HCT116 (cell line): ENCODE data around the gene UBN1. TPM values are rescaled to one million over a fixed set of nuclear protein-coding genes. Genes with fewer than 3 reads are reported as not detected.

Experiments used
- ATAC-seq: fragments of 200-7000 bp; cut with Tn5 transposase; 2 replicates; pipeline ENCODE4 v1.9.1; 2020; ENCODE audit warnings: mild to moderate bottlenecking, moderate library complexity
- BruUV-seq: library from RNA; stranded (reverse); fragments of 400-500 nt; replicated peaks from 2 replicates; lab custom pipeline; 2021; lab: Mats Ljungman, UMichigan
- CTCF ChIA-PET: fragments of 300-600 bp; sonication (Branson Sonifier 250); formaldehyde crosslinking; loops from one replicate; lab custom pipeline; 2021; ENCODE audit warnings: antibody characterized with exemption; lab: Charles Lee
- POLR2A ChIA-PET: fragments of 300-600, 350-600 bp; sonication (Branson Sonifier 250); formaldehyde crosslinking; loops from one replicate; lab custom pipeline; 2021; ENCODE audit warnings: antibody characterized with exemption; lab: Charles Lee
- RAD21 ChIA-PET, 2 experiments: fragments of 300-600 bp; sonication (Branson Sonifier 250); formaldehyde crosslinking; loops; one replicate each; lab custom pipeline; 2023; ENCODE audit warnings: low total read pairs in 2 of 2; ENCODE audit not compliant: uncharacterized antibody in 2 of 2, unreplicated experiment in 2 of 2, low non-redundant PET in 1 of 2; lab: Charles Lee
- DNase-seq: peaks from one replicate; pipeline ENCODE4 v3.0.0-alpha.2; 2010; ENCODE audit warnings: low read depth, low spot score
- H2AFZ ChIP-seq: fragments of 200-600 bp; shearing (Covaris generic), sonication (generic); 2 replicates; pipeline ENCODE4 v1.6.1; 2017; ENCODE audit warnings: low read depth, mixed run types, mixed read lengths, antibody characterized with exemption, low read length; ENCODE audit not compliant: poor library complexity, severe bottlenecking
- H3K27ac ChIP-seq: 2 replicates; pipeline ENCODE4 v1.5.1; 2012; ENCODE audit warnings: low read depth, low read length
- H3K27me3 ChIP-seq: fragments of 200-600 bp; sonication (generic); 2 replicates; pipeline ENCODE4 v1.6.1; 2016; ENCODE audit warnings: mixed run types, low read length, mixed read lengths; ENCODE audit not compliant: insufficient read depth
- H3K36me3 ChIP-seq, 2 experiments: fragments of 200-500 bp in 1 of 2; fragments of 200-600 bp in 1 of 2; sonication (Bioruptor generic) in 1 of 2; sonication (generic) in 1 of 2; 2 replicates each; pipeline versions ENCODE4 v1.5.1 to v1.6.1; 2014 to 2016; ENCODE audit warnings: low read length in 2 of 2, inconsistent platforms in 1 of 2, mixed read lengths in 1 of 2, mixed run types in 1 of 2; ENCODE audit not compliant: insufficient read depth in 2 of 2, control insufficient read depth in 1 of 2
- H3K4me1 ChIP-seq, 2 experiments: fragments of 200-600 bp in 1 of 2; sonication (generic) in 1 of 2; 2 replicates each; pipeline versions ENCODE4 v1.5.1 to v1.6.1; 2012 to 2017; ENCODE audit warnings: low read length in 2 of 2, inconsistent platforms in 1 of 2, mild to moderate bottlenecking in 1 of 2, mixed read lengths in 1 of 2, mixed run types in 1 of 2, moderate library complexity in 1 of 2; ENCODE audit not compliant: insufficient read depth in 2 of 2, control insufficient read depth in 1 of 2
- H3K4me2 ChIP-seq: fragments of 200-600 bp; sonication (generic); 2 replicates; pipeline ENCODE4 v1.6.1; 2017; ENCODE audit warnings: mixed run types, low read length, mixed read lengths
- H3K4me3 ChIP-seq, 2 experiments: fragments of 200-600 bp in 1 of 2; sonication (generic) in 1 of 2; replicated peaks in 1 of 2; 2 replicates each; pipeline ENCODE4 v1.5.1; 2011 to 2016; ENCODE audit warnings: low read length in 2 of 2, control low read depth in 1 of 2, low read depth in 1 of 2, mild to moderate bottlenecking in 1 of 2, mixed read lengths in 1 of 2, mixed run types in 1 of 2
- H3K79me2 ChIP-seq: fragments of 200-600 bp; sonication (generic); 2 replicates; pipeline ENCODE4 v1.6.1; 2017; ENCODE audit warnings: mild to moderate bottlenecking, mixed run types, low read length, moderate library complexity, mixed read lengths; ENCODE audit not compliant: insufficient read depth
- H3K9ac ChIP-seq: fragments of 200-600 bp; sonication (generic); 2 replicates; pipeline ENCODE4 v1.6.1; 2016; ENCODE audit warnings: low read length, mixed read lengths
- H3K9me2 ChIP-seq: fragments of 200-600 bp; sonication (generic), shearing (Covaris generic); 2 replicates; pipeline ENCODE4 v1.6.1; 2017; ENCODE audit warnings: mixed run types, mild to moderate bottlenecking, moderate library complexity; ENCODE audit not compliant: insufficient read depth
- H3K9me3 ChIP-seq, 2 experiments: fragments of 200-500 bp in 1 of 2; fragments of 200-600 bp in 1 of 2; sonication (Bioruptor generic) in 1 of 2; sonication (generic) in 1 of 2; 2 replicates each; pipeline ENCODE4 v1.6.1; 2014 to 2017; ENCODE audit warnings: low read length in 2 of 2, mixed read lengths in 2 of 2, inconsistent platforms in 1 of 2, low read depth in 1 of 2, mild to moderate bottlenecking in 1 of 2, mixed run types in 1 of 2, moderate library complexity in 1 of 2; ENCODE audit not compliant: control insufficient read depth in 1 of 2, insufficient read depth in 1 of 2
- H4K20me1 ChIP-seq: fragments of 200-600 bp; sonication (generic), shearing (Covaris generic); 2 replicates; pipeline ENCODE4 v1.6.1; 2017; ENCODE audit warnings: mixed run types, mild to moderate bottlenecking, moderate library complexity; ENCODE audit not compliant: insufficient read depth
- ATF3 ChIP-seq: IDR thresholded peaks from 2 replicates; pipeline ENCODE4 v1.6.1; 2012
- CBX3 ChIP-seq: IDR thresholded peaks from 2 replicates; pipeline ENCODE4 v1.6.1; 2012; ENCODE audit warnings: low read depth
- CEBPB ChIP-seq: IDR thresholded peaks from 2 replicates; pipeline ENCODE4 v1.6.1; 2012; ENCODE audit warnings: low read depth
- EGR1 ChIP-seq: IDR thresholded peaks from 2 replicates; pipeline ENCODE4 v1.6.1; 2012; ENCODE audit warnings: low read depth
- FOSL1 ChIP-seq: IDR thresholded peaks from 2 replicates; pipeline ENCODE4 v1.6.1; 2012; ENCODE audit warnings: low read depth
- ZFX ChIP-seq: fragments of 450-650 bp; IDR thresholded peaks from 2 replicates; pipeline ENCODE4 v1.6.1; 2017
- intact Hi-C: fragments of 100-400 bp; cut with micrococcal nuclease; formaldehyde crosslinking; loops from 2 replicates; pipeline ENCODE4 v1.10.0; 2022
- total RNA-seq: library from RNA; stranded (reverse); gene quantifications from one replicate; pipeline ENCODE4 v1.2.1, GENCODE V29; 2021; ENCODE audit not compliant: unreplicated experiment
- TF ChIP-seq, protein P1 (sequence below), 3 experiments: fragments of 200-600 bp in 1 of 3; sonication (generic) in 1 of 3; IDR thresholded peaks in 2 of 3; conservative IDR thresholded peaks in 1 of 3; 2 replicates each; pipeline ENCODE4 v1.5.1; 2012 to 2017; ENCODE audit warnings: low read depth in 2 of 3, low read length in 2 of 3, antibody characterized with exemption in 1 of 3, borderline replicate concordance in 1 of 3, control low read depth in 1 of 3, mild to moderate bottlenecking in 1 of 3, mixed read lengths in 1 of 3, mixed run types in 1 of 3, moderate library complexity in 1 of 3; ENCODE audit not compliant: insufficient read depth in 1 of 3

UBN1 gene
- total RNA-seq, 1 experiment from 2014 or later: 31.9 TPM

DNA sequence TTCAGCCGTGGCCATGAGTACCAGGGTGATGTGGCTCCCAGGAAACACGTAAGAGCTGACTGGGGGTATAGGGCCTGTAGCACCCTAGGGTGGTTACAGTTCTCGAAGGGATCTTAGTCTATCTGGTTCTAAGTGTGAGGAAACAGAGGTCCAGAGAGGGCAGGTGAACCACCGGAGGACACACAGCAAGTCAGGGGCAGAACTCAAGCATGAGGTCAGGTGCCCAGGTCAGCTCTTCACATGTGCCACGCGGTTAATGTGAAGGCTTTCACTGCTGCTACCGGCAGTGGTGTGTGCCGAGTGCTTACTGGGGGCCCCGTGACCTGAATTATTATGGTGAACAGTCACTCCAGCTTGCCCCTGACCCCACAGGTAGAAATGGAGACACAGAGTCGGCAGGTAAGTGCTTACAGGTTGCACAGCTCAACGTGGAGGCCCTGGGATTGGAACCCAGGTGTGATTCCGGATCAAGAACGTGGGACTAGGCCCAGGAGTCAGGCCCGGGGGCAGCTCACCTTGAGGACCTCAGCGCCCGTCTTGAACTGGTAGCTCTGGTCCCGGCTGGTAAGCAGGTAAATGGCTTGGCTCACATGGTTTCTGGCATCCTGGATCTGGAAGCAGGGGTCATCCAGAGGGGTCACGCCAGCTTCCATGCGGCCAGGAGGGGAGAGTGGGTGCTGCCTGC lies 48.0 kb upstream of the UBN1 start:
- Histone ChIP-seq H3K27ac (no peak overlapping the region), H3K9me2 (no peaks in the 10 kb centered on the region), H3K27me3 (no peaks in the 10 kb centered on the region), H3K9ac (no peak overlapping the region), H4K20me1 (no peaks in the 10 kb centered on the region), H3K4me2 (no peak overlapping the region), H3K9me3 (no peaks in the 10 kb centered on the region), H2AFZ (no peak overlapping the region), H3K79me2 (no peaks in the 10 kb centered on the region), H3K4me3 (no peak overlapping the region), H3K36me3 (no peaks in the 10 kb centered on the region), H3K4me1 (peaks cover 15 to 20% of the 10 kb centered on the region in 2 experiments)
- ATAC-seq (no peak), DNase-seq (no peak)
- ChIA-PET CTCF (no interaction called here), POLR2A (no interaction called here), RAD21 (no interaction called here)
- TF ChIP-seq, protein P1, sequence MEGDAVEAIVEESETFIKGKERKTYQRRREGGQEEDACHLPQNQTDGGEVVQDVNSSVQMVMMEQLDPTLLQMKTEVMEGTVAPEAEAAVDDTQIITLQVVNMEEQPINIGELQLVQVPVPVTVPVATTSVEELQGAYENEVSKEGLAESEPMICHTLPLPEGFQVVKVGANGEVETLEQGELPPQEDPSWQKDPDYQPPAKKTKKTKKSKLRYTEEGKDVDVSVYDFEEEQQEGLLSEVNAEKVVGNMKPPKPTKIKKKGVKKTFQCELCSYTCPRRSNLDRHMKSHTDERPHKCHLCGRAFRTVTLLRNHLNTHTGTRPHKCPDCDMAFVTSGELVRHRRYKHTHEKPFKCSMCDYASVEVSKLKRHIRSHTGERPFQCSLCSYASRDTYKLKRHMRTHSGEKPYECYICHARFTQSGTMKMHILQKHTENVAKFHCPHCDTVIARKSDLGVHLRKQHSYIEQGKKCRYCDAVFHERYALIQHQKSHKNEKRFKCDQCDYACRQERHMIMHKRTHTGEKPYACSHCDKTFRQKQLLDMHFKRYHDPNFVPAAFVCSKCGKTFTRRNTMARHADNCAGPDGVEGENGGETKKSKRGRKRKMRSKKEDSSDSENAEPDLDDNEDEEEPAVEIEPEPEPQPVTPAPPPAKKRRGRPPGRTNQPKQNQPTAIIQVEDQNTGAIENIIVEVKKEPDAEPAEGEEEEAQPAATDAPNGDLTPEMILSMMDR (IDR thresholded peaks at IDR 0.05 in 2 of 3, conservative IDR thresholded peaks at IDR 0.05 in 1 of 3; ENCODE audit: borderline replicate concordance in 1 of 3, insufficient read depth in 1 of 3, low read depth in 2 of 3, low read length in 2 of 3): no peak
- TF ChIP-seq ATF3 (no peak), FOSL1 (no peak), CBX3 (no peak)
- no TSS peak for BruUV-seq
- intact Hi-C loops: no loop called here

DNA sequence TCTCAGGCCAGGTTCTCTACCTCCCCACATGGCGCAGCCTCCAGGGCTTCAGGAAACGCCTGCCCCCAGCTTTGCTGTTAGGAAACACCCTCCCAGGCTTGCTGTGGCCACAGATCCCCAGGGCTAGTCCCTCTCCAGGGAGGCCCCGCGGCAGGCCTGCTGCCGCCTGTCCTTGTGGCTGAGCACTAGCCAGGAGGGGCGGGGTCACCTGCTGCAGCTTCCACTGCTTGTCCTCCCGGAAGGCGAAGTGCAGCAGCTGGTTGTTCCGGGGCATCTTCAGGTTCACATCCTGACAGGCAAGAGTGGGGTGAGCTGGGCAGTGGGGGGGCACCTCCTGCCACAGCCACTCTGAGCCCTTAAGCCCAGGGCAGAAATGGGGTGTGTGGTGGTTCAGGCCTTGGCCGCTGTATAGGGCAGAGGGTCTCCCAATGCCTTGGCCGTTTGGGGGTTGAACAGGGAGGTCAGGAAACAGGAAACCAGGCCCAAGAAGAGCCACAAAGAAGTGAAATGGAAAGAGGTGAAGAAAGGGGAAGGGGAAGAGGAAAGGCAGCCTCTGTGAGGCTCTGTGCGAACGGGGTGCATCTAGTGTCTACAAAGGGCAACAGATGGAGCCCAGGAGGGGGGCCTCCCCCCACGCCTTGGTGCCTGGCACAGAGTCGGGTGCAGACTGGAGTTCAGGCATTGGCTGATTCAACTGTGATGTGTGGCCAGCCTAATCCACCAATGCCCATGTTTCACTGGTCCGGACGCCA lies 46.8 kb upstream of the UBN1 start:
- peaks cover 14 to 20% of the 10 kb centered on the region in 2 experiments for H3K4me1 ChIP-seq

More for the DNA sequence above, 46.8 kb upstream of the UBN1 start:
- Histone ChIP-seq H3K9me2 (no peaks in the 10 kb centered on the region), H3K9me3 (no peaks in the 10 kb centered on the region), H3K4me3 (no peak overlapping the region), H2AFZ (no peak overlapping the region), H4K20me1 (no peaks in the 10 kb centered on the region), H3K4me2 (no peak overlapping the region), H3K27ac (peak overlapping the region; percentile 89; the same call in 1 of the 2 replicates), H3K9ac (no peak overlapping the region), H3K27me3 (no peaks in the 10 kb centered on the region), H3K79me2 (no peaks in the 10 kb centered on the region)
- POLR2A ChIA-PET: no interaction called here
- BruUV-seq: no TSS peak
- ATAC-seq (no peak), DNase-seq (no peak)
- CTCF ChIA-PET: no interaction called here
- TF ChIP-seq ZFX (no peak), FOSL1 (no peak), EGR1 (no peak), CEBPB (no peak)
- TF ChIP-seq, all 23 proteins: peak for 0
- peaks cover 3 to 6% of the 10 kb centered on the region in 2 experiments; a peak in 2 of 4 replicates for H3K36me3 ChIP-seq
- RAD21 ChIA-PET: no interaction called here
- intact Hi-C loops: no loop called here
